MCF 10A (cell line): ENCODE data around the gene TP53RK. TPM values are rescaled to one million over a fixed set of nuclear protein-coding genes. Genes with fewer than 3 reads are reported as not detected.

Experiments used
- BruUV-seq: library from RNA; stranded (reverse); fragments of 400-500 nt; replicated peaks from 2 replicates; lab custom pipeline; 2021; lab: Mats Ljungman, UMichigan
- CTCF ChIA-PET: fragments of 300-600 bp; sonication (Branson Sonifier 250); formaldehyde crosslinking; extraction: SDS; loops from one replicate; lab custom pipeline; 2021; ENCODE audit warnings: antibody characterized with exemption, inconsistent platforms; lab: Yijun Ruan, JAX
- POLR2A ChIA-PET: fragments of 300-600, 350-650 bp; sonication (Branson Sonifier 250); formaldehyde crosslinking; extraction: SDS; loops from one replicate; lab custom pipeline; 2020; ENCODE audit warnings: antibody characterized with exemption, inconsistent platforms; lab: Yijun Ruan, JAX
- DNase-seq: peaks from one replicate; pipeline ENCODE4 v3.0.0-alpha.2; 2018; ENCODE audit not compliant: unreplicated experiment
- H3K27ac Mint-ChIP-seq: one replicate; pipeline ENCODE4 v1.8.0; 2022; ENCODE audit warnings: mild to moderate bottlenecking, low read depth, mixed read lengths; ENCODE audit not compliant: unreplicated experiment
- H3K27me3 Mint-ChIP-seq: one replicate; pipeline ENCODE4 v1.8.0; 2022; ENCODE audit warnings: mixed read lengths; ENCODE audit not compliant: insufficient read depth, unreplicated experiment
- H3K36me3 Mint-ChIP-seq: one replicate; pipeline ENCODE4 v1.8.0; 2022; ENCODE audit warnings: mild to moderate bottlenecking, moderate library complexity, mixed read lengths; ENCODE audit not compliant: insufficient read depth, unreplicated experiment
- H3K4me1 Mint-ChIP-seq: one replicate; pipeline ENCODE4 v1.8.0; 2022; ENCODE audit warnings: mixed read lengths; ENCODE audit not compliant: insufficient read depth, unreplicated experiment
- H3K4me3 Mint-ChIP-seq: one replicate; pipeline ENCODE4 v1.8.0; 2022; ENCODE audit warnings: mild to moderate bottlenecking, moderate library complexity, mixed read lengths; ENCODE audit not compliant: unreplicated experiment
- H3K9me3 Mint-ChIP-seq: one replicate; pipeline ENCODE4 v1.8.0; 2022; ENCODE audit warnings: mixed read lengths; ENCODE audit not compliant: unreplicated experiment
- intact Hi-C: fragments of 100-400 bp; cut with micrococcal nuclease; formaldehyde crosslinking; loops from 2 replicates; pipeline ENCODE4 v1.14.1; 2022
- total RNA-seq: library from RNA; stranded (reverse); gene quantifications from 2 replicates; pipeline ENCODE4 v1.2.3, GENCODE V29; 2022
- TF ChIP-seq, protein P1 (sequence below): fragments of 200-600 bp; IDR thresholded peaks from one replicate; pipeline ENCODE4 v1.8.0; 2022; ENCODE audit warnings: antibody characterized with exemption, mild to moderate bottlenecking; ENCODE audit not compliant: unreplicated experiment

Gene TP53RK
- total RNA-seq, 1 experiment from 2014 or later = 16.2 TPM

DNA sequence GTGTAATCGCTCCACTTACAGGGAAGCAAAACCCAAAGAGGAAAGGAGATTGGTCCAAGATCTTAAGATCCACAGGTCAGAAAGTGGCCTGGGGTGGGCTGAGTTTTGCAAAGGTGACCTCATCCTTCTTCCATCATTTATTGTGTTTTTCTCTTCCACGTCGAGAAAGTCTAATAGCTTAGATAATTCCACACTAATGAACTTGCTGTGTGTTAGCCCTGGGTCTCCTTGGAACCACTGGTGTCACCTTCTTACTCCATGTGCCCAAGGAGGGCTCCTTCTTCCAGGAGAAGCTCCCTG, 39.6 kb downstream of the TP53RK start:
- no peak for DNase-seq
- no TSS peak for BruUV-seq
- Mint-ChIP-seq H3K9me3 (no peaks in the 10 kb centered on the region), H3K4me1 (no peaks in the 10 kb centered on the region), H3K4me3 (no peak overlapping the region), H3K27ac (no peak overlapping the region), H3K36me3 (no peaks in the 10 kb centered on the region), H3K27me3 (peaks cover 67% of the 10 kb centered on the region)
- ChIA-PET CTCF (interaction anchor here (0.6 kb wide), 2 partner anchors 105 to 124 kb away, joined by 3 to 5 read pairs; no protein-coding TSS in a partner anchor), POLR2A (interaction anchor here (1.1 kb wide), 1 partner anchor 165 kb away, joined by 3 read pairs; no protein-coding TSS in a partner anchor)
- intact Hi-C loops = no loop called here
- TF ChIP-seq, protein P1, sequence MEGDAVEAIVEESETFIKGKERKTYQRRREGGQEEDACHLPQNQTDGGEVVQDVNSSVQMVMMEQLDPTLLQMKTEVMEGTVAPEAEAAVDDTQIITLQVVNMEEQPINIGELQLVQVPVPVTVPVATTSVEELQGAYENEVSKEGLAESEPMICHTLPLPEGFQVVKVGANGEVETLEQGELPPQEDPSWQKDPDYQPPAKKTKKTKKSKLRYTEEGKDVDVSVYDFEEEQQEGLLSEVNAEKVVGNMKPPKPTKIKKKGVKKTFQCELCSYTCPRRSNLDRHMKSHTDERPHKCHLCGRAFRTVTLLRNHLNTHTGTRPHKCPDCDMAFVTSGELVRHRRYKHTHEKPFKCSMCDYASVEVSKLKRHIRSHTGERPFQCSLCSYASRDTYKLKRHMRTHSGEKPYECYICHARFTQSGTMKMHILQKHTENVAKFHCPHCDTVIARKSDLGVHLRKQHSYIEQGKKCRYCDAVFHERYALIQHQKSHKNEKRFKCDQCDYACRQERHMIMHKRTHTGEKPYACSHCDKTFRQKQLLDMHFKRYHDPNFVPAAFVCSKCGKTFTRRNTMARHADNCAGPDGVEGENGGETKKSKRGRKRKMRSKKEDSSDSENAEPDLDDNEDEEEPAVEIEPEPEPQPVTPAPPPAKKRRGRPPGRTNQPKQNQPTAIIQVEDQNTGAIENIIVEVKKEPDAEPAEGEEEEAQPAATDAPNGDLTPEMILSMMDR = no peak

DNA sequence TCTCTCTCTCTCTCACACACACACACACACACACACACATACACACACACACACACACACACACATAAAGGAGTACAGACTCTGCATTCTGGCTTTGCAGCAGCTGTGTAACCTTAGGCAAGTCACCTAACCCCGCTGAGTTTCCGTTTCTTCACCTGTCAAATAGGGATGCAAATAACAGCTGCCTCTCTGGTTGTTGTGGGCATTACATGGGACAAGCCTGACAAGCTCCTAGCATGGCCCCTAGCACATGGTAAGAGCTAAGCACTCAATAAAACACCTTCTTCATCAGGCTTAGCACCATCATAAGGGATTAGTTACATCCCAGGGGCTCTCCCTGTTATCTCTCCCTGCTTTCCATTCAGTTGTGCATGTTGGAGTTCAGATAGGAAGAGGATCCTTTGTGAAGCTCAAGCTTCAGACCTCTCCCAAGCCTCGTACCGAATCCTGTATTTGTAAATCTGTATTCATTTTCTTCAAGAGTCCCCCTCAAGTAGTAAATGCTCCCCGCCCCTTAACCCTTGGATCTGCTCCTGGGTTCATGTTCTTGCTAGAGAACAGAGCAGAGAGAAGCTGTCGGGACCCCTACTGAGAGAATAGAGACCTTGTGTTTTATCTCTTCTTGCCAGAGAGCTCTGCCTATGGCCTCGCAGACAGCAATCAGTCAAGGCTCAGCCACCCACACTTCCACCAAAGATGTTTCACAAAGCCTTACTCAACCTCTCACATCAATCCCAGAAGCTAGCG, 40.2 kb downstream of the TP53RK start:
- intact Hi-C loops = no loop called here
- H3K27me3 Mint-ChIP-seq = peaks cover 68% of the 10 kb centered on the region
- H3K9me3 Mint-ChIP-seq = no peaks in the 10 kb centered on the region
- no TSS peak for BruUV-seq
- no peak for DNase-seq
- CTCF ChIA-PET = interaction anchor here (0.6 to 0.8 kb wide), 4 partner anchors 12 to 128 kb away, joined by 3 to 5 read pairs (median 4); no protein-coding TSS in a partner anchor
- no peaks in the 10 kb centered on the region for H3K4me1 Mint-ChIP-seq
- no peaks in the 10 kb centered on the region for H3K36me3 Mint-ChIP-seq
- POLR2A ChIA-PET = interaction anchor here (1.1 kb wide), 1 partner anchor 164 kb away, joined by 3 read pairs; no protein-coding TSS in a partner anchor
- no peak overlapping the region for H3K4me3 Mint-ChIP-seq
- no peak overlapping the region for H3K27ac Mint-ChIP-seq
- TF ChIP-seq, protein P1 = no peak

DNA sequence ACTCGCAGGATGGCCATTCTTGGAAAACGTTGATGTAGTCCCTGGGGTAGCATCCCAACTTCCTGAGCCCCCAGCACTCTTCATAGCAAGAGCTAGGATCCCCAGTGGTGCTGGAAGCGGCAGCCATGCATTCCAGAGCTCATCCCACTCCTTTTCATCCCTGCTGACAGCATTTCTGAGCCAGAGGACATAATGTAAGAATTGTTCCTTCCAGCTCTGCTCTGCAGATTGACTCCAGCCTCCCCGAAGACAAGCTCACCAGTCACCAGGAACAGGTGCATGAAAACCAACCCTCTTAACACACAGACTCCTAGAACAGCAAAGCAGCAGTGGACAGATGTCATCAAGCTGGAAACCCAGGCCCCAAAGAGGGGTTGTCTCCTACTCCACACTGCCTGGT, 41.8 kb downstream of the TP53RK start:
- ChIA-PET CTCF (interaction anchor here (0.6 to 0.7 kb wide), 2 partner anchors 52 to 470 kb away, joined by 3 read pairs; no protein-coding TSS in a partner anchor), POLR2A (interaction anchor here (0.6 kb wide), 1 partner anchor 15 kb away, joined by 3 read pairs; no protein-coding TSS in a partner anchor)
- Mint-ChIP-seq H3K36me3 (no peaks in the 10 kb centered on the region), H3K27me3 (peaks cover 80% of the 10 kb centered on the region), H3K9me3 (no peaks in the 10 kb centered on the region), H3K27ac (no peak overlapping the region), H3K4me1 (no peaks in the 10 kb centered on the region), H3K4me3 (no peak overlapping the region)
- DNase-seq = no peak
- intact Hi-C loops = no loop called here
- no TSS peak for BruUV-seq
- TF ChIP-seq, protein P1 = no peak

DNA sequence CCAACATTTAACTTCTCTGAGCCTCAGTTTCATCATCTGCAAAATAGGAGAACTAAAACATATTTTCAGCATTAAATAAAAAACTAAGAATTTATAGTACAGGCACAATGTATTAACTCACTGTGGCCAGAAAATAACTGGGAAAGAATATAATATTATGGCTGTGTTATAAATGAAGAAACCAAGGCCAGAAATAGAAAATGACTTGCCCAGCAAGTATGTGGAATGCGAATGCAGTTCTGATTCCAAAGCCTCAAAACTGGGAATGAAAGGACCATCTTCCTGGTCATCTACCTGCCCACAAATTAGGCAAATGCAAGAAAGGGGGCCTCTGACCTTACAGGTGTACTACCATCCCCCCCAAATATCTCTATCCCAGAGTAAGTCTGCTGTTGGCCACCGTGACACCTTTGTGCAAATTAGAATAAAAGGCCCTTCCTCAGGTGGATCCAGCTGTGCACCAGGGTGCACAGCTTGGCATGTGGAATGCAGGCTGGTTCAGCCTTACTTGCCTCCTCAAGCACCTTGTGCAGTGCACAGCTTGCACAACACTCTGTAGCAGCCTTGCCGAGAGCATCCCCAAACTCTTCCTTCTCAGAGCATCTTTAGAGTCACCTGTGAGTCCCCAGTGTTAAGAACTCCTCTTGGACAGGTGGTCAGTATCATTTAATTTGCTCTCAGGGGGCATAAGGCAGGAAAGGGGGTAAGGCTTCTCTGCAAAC, 42.4 kb downstream of the TP53RK start:
- intact Hi-C loops = no loop called here

More for the DNA sequence above, 42.4 kb downstream of the TP53RK start:
- H3K36me3 Mint-ChIP-seq = no peaks in the 10 kb centered on the region
- H3K4me1 Mint-ChIP-seq = no peaks in the 10 kb centered on the region
- ChIA-PET CTCF (no interaction called here), POLR2A (interaction anchor here (0.6 kb wide), 1 partner anchor 15 kb away, joined by 3 read pairs; no protein-coding TSS in a partner anchor)
- H3K4me3 Mint-ChIP-seq = no peak overlapping the region
- TF ChIP-seq, protein P1 = no peak
- no peaks in the 10 kb centered on the region for H3K9me3 Mint-ChIP-seq
- DNase-seq = no peak
- peaks cover 87% of the 10 kb centered on the region for H3K27me3 Mint-ChIP-seq
- no peak overlapping the region for H3K27ac Mint-ChIP-seq
- no TSS peak for BruUV-seq
